GM19467 (cell line): Measurements from ENCODE around the gene EPB41L1.

Experiments used
- ATAC-seq: cut with Tn5 transposase; IDR thresholded peaks from one replicate; pipeline ENCODE4 v1.9.1; 2021; ENCODE audit warnings: mild to moderate bottlenecking, moderate library complexity; ENCODE audit not compliant: unreplicated experiment

The EPB41L1 gene

DNA sequence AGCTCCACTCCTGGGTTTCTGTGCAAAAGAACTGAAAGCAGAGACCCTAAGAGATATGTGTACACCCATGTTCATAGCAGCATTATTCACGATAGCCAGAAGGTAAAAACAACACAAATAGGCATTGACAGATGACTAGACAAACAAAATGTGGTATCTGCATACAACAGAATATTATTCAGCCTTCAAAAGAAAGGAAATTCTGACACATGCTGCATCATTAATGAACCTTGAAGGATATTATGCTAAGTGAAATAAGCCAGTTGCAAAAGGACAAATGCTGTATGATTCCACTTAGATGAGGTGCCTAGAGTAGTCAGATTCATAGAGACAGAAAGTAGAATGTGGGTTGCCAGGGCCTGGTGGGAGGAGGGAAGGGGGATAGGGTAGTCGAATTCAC lies 99.5 kb downstream of the EPB41L1 start:
- no peak for ATAC-seq

- ATAC-seq: no peak
These were observed 100.9 kb downstream of the EPB41L1 start for GRCh38 chr20:36255445-36255844.

- ATAC-seq: no peak
These were observed 104.9 kb downstream of the EPB41L1 start for GRCh38 chr20:36259177-36260061.

GRCh38 chr20:36260316-36260715 lies 105.8 kb downstream of the EPB41L1 start:
- ATAC-seq: no peak

DNA sequence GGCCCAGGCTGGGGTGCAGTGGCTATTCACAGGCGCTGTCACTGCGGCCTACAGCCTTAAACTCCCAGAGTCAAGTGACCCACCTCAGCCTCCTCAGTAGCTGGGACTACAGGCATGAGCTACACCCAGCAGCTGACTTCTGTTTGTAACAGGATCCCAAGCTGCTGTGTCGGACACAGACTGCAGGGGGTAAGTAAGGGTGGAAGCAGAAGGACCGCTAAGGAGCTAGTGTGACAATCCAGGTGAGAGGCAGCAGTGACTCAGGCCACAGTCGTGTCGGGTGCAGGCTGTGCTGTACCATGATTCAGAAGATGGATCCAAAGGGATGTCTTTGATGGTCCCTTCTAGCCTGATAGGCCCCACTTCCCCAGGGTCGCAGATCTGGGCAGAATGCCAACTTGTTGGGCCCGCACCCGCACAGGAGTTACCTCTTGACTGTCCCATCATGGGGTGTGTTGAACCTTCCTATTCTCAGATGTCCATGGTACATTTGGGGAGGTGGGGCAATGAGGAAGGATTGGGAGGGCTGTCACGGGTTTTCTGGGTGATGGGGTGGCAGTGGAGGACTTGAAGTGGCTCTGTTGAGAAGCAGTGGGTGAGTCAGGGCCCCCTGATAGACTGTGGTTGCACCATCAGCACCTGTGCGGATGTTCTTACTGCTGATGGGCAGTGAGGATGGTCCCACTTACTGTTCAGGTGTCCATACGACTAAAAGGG lies 107.0 kb downstream of the EPB41L1 start:
- no peak for ATAC-seq

GRCh38 chr20:36262440-36262839 lies 107.9 kb downstream of the EPB41L1 start:
- ATAC-seq: no peak

GRCh38 chr20:36264426-36265246 lies 110.1 kb downstream of the EPB41L1 start:
- no peak for ATAC-seq

DNA sequence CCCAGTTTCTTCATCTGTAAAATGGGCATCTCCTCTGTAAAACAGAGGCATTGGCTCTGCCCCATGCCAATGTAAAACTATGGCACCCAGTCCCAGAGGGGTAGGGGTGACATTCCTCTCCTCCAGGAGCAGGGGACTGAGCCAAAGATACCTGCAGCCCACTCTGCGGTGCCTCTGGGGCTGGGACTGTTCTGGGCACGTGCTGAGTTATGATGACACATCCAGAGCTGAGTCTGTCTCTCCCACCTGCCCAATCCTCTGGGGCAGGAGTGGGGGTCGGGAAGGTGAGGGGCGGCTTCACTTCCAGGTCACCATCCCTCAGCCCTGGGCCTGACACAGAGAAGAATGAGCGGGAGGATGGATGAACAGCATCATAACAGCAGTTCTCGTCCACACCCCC lies 111.6 kb downstream of the EPB41L1 start:
- no peak for ATAC-seq

- ATAC-seq: no peak
These were observed 113.3 kb downstream of the EPB41L1 start for GRCh38 chr20:36267605-36268381.

DNA sequence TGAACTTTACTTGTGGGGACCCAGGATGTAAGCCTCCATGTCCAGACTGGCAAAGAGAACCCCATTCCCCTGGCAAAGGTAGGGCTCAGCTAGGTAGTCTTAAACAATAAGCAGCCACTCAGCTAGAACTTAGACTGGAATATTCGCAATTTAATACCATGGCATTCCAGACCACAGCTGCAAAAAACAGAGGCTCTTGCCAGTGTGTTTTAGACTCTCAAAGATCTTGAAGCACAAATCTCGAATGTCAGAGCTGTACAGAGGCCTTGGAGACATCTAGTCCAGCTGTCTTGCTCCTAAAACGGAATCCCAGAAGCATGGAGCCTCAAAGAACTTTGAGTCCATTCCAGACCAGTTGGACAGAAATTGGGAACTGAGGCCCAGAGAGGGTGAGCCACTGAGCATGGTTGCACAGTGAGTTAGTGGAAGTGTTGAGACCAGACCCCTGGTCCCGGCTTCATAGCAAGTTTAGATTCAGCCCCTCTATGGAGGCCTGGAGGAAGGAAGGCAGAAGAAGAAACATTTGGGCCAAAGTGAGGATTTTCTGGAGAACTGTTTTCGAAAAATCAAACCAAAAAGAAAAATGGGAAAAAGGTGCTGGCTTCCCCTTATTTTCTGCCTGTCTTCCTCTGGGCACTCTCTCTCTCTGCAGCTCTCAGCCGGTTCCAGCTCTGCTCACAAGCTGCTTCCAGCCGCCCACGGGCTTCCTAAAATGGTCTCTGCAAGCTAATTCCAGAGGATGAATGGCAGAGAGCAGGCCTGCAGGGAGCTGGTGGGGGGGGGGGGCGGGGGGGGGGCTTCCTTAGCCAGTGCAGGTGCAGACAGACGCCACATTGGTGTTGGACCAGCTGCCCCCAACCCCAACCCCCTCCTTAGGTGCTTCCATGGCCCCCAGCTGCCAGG lies 114.2 kb downstream of the EPB41L1 start:
- no peak for ATAC-seq

GRCh38 chr20:36269507-36269906 lies 115.0 kb downstream of the EPB41L1 start:
- no peak for ATAC-seq

- ATAC-seq: no peak
These were observed 116.5 kb downstream of the EPB41L1 start for GRCh38 chr20:36270744-36271638.

DNA sequence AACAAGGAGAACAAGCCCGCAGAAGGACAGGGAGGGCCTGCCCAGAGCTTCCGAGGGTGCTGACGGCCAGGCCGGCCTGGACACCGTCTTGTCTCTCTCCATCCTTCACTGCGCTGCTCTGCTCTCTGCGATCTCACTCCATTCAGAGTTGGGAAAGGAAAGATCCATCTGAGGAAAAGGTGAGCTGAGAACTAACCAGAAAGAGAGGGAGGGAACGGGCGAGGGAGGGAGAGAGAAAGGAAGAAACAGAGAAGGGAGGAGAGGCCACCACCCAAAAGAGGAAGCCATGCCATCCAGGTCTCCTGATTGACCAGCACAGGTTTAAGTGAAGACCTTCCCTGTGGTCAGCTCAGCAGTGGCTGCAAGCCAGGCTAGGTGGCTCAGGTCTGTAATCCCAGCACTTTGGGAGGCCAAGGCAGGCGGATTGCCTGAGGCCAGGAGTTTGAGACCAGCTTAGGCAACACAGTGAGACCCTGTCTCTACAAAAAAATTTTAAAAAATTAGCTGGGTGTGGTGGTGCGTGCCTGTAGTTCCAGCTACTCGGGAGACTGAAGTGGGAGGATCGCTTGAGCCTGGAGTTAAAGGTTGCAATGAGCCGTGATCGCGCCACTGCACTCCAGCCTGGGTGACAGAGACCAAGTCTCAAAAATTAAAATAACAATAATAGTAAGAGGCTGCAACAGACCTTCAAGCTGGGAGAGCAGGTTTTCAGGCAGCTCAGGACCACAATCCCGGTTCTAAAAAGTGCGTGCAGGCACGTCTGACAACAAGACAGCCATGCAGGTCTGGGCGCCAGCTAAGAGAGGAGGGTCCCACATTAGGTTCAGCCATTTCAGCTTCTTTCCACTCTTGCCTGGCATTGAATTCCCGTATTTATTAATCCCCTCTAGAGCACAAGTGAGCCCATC lies 117.4 kb downstream of the EPB41L1 start:
- ATAC-seq: no peak

DNA sequence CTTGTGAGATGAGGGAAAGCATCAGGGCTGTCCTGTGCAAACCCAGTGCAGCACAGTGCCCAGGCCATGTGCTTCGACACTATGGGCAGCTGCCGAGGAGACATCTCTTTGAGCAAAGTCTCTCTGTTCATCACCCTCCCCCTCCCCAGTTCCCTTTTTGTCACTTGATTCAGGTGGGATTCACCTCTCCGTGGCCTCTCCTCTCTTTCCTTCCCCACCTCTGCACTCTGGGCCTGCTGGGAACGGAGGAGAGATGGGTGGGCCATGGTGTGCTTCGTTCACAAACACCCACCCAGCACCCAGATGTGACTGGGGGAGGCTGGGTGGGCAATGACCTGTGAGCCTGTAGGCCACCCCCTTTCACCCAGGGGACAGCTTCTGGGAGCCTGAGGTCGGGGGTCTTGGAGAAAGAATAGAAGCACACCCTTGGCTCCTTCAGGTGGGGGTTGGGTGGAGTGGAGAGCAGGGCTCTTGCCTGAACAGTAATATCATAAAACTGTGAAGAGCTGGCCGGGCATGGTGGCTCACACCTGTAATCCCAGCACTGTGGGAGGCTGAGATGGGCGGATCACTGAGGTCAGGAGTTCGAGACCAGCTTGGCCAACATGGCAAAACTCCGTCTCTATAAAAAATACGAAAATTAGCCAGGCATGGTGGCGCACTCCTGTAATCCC lies 118.1 kb downstream of the EPB41L1 start:
- ATAC-seq: no peak

GRCh38 chr20:36273414-36274180 lies 119.1 kb downstream of the EPB41L1 start:
- ATAC-seq: no peak

GRCh38 chr20:36274181-36274841 lies 119.8 kb downstream of the EPB41L1 start:
- ATAC-seq: no peak
